ENCODE results near the gene ZNF526. TPM values are rescaled to one million over a fixed set of nuclear protein-coding genes. Genes with fewer than 3 reads are reported as not detected.

Gene ZNF526
- polyA plus RNA-seq, 1 donor from 2014 or later = 2.1 TPM

DNA sequence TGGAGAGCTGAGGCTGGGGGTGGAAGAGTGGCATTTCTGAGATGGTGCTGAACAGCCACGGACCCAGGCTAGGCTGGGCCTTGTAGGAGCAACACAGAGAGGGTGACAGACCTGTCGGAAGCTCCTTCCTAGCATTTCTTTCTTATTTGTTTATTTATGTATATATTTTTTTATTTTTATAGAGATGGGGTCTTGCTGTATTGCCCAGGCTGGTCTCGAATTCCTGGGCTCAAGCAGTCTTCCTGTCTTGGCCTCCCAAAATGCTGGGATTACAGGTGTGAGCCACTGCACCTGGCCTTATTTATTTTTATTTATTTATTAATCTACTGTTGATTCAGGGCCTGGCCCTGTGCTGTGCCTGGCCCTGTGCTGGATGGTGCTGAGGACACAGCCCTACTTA lies 55.4 kb downstream of the ZNF526 start:
- no peaks in the 10 kb centered on the region for H3K27me3 ChIP-seq (ENCODE audit: insufficient read depth, low read depth, low read length)
- peak overlapping the region; percentile 43 for H3K4me3 ChIP-seq (ENCODE audit: low read length)
- no peaks in the 10 kb centered on the region for H4K20me1 ChIP-seq (ENCODE audit: insufficient read depth)
- TF ChIP-seq RAD21 (conservative IDR thresholded peaks at IDR 0.05) (no peak), TAF1 (IDR thresholded peaks at IDR 0.05; ENCODE audit: low read depth) (no peak), EZH2 (IDR thresholded peaks at IDR 0.05; ENCODE audit: borderline replicate concordance, insufficient read depth, low read length, poor library complexity, severe bottlenecking) (no peak), SMC3 (conservative IDR thresholded peaks at IDR 0.05; ENCODE audit: poor library complexity) (no peak), POLR2AphosphoS5 (IDR thresholded peaks at IDR 0.05) (no peak), MXI1 (conservative IDR thresholded peaks at IDR 0.05; ENCODE audit: poor library complexity, severe bottlenecking) (no peak), EP300 (conservative IDR thresholded peaks at IDR 0.05; ENCODE audit: poor library complexity, severe bottlenecking) (no peak)
- TF ChIP-seq, protein P1, sequence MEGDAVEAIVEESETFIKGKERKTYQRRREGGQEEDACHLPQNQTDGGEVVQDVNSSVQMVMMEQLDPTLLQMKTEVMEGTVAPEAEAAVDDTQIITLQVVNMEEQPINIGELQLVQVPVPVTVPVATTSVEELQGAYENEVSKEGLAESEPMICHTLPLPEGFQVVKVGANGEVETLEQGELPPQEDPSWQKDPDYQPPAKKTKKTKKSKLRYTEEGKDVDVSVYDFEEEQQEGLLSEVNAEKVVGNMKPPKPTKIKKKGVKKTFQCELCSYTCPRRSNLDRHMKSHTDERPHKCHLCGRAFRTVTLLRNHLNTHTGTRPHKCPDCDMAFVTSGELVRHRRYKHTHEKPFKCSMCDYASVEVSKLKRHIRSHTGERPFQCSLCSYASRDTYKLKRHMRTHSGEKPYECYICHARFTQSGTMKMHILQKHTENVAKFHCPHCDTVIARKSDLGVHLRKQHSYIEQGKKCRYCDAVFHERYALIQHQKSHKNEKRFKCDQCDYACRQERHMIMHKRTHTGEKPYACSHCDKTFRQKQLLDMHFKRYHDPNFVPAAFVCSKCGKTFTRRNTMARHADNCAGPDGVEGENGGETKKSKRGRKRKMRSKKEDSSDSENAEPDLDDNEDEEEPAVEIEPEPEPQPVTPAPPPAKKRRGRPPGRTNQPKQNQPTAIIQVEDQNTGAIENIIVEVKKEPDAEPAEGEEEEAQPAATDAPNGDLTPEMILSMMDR (IDR thresholded peaks at IDR 0.05; ENCODE audit: poor library complexity, severe bottlenecking) = no peak
- TF ChIP-seq, protein P2, sequence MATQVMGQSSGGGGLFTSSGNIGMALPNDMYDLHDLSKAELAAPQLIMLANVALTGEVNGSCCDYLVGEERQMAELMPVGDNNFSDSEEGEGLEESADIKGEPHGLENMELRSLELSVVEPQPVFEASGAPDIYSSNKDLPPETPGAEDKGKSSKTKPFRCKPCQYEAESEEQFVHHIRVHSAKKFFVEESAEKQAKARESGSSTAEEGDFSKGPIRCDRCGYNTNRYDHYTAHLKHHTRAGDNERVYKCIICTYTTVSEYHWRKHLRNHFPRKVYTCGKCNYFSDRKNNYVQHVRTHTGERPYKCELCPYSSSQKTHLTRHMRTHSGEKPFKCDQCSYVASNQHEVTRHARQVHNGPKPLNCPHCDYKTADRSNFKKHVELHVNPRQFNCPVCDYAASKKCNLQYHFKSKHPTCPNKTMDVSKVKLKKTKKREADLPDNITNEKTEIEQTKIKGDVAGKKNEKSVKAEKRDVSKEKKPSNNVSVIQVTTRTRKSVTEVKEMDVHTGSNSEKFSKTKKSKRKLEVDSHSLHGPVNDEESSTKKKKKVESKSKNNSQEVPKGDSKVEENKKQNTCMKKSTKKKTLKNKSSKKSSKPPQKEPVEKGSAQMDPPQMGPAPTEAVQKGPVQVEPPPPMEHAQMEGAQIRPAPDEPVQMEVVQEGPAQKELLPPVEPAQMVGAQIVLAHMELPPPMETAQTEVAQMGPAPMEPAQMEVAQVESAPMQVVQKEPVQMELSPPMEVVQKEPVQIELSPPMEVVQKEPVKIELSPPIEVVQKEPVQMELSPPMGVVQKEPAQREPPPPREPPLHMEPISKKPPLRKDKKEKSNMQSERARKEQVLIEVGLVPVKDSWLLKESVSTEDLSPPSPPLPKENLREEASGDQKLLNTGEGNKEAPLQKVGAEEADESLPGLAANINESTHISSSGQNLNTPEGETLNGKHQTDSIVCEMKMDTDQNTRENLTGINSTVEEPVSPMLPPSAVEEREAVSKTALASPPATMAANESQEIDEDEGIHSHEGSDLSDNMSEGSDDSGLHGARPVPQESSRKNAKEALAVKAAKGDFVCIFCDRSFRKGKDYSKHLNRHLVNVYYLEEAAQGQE (IDR thresholded peaks at IDR 0.05; ENCODE audit: borderline replicate concordance) = no peak
- H3K27ac ChIP-seq (ENCODE audit: low read length) = no peak overlapping the region
- H3K9me2 ChIP-seq (ENCODE audit: insufficient read depth, low read length) = no peaks in the 10 kb centered on the region
- H3K9ac ChIP-seq (ENCODE audit: low read length) = no peak overlapping the region
- no peak overlapping the region for H2AFZ ChIP-seq (ENCODE audit: low read depth, low read length)
- H3K79me2 ChIP-seq (replicated peaks; ENCODE audit: insufficient read depth, low read length) = peaks cover 30% of the 10 kb centered on the region
- H3K9me3 ChIP-seq (ENCODE audit: low read length) = no peaks in the 10 kb centered on the region
- no peaks in the 10 kb centered on the region for H3F3A ChIP-seq (ENCODE audit: insufficient read depth, low read length, poor library complexity, severe bottlenecking)
- no peak overlapping the region for H3K4me2 ChIP-seq (ENCODE audit: low read length)
- H3K36me3 ChIP-seq (ENCODE audit: insufficient read depth, low read length) = peaks cover 6% of the 10 kb centered on the region

DNA sequence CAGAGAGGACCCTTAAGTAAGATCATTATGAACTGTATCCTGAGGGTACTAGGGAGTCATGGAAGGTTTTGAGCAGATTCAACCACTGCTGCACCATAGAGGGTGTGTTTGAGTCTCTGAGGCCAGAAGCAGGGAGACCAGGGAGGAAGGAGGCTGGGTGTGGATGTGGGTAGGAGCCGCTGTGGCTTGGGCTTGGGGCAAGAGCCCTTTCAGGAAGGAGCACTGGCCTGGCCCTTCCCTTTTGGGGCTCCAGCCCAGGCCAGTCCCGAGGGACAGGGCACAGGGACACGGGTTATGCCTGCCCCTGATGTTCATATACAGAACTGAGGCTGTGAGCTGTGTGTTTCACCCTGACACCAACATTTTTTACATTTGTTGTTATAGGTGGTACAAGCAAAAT lies 56.2 kb downstream of the ZNF526 start:
- Histone ChIP-seq H3K79me2 (replicated peaks; ENCODE audit: insufficient read depth, low read length) (peaks cover 24% of the 10 kb centered on the region), H3K9ac (ENCODE audit: low read length) (no peak overlapping the region), H3K27ac (ENCODE audit: low read length) (no peak overlapping the region)

DNA sequence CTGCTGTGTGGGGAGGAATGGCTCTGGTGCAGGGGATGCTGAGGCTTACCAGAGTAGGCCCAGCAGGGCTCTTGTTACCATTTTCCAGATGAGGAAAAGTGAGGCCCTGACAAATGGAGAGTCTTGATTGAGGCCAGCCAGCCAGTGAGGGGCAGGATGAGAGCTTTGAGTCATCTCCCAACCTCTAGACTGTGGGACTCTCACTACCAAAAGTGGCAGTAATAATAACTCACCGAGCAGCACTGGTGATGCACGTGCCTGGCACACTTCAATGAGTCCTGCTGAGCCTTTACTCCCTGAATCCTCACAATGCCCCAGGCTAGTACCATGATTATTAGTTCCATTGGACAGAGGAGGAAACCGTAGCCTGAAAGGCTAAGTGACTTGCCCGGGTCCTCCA lies 56.7 kb downstream of the ZNF526 start:
- Histone ChIP-seq H3K4me2 (ENCODE audit: low read length) (no peak overlapping the region), H3K79me2 (replicated peaks; ENCODE audit: insufficient read depth, low read length) (peaks cover 24% of the 10 kb centered on the region), H3K9ac (ENCODE audit: low read length) (no peak overlapping the region), H3K4me3 (ENCODE audit: low read length) (no peak overlapping the region), H3K27ac (ENCODE audit: low read length) (no peak overlapping the region), H3K36me3 (ENCODE audit: insufficient read depth, low read length) (peaks cover 6% of the 10 kb centered on the region), H3K27me3 (ENCODE audit: insufficient read depth, low read depth, low read length) (no peaks in the 10 kb centered on the region), H2AFZ (ENCODE audit: low read depth, low read length) (no peak overlapping the region), H3F3A (ENCODE audit: insufficient read depth, low read length, poor library complexity, severe bottlenecking) (no peaks in the 10 kb centered on the region), H3K9me3 (ENCODE audit: low read length) (no peaks in the 10 kb centered on the region), H3K9me2 (ENCODE audit: insufficient read depth, low read length) (no peaks in the 10 kb centered on the region), H4K20me1 (ENCODE audit: insufficient read depth) (no peaks in the 10 kb centered on the region)
- TF ChIP-seq RAD21 (conservative IDR thresholded peaks at IDR 0.05) (no peak), EZH2 (IDR thresholded peaks at IDR 0.05; ENCODE audit: borderline replicate concordance, insufficient read depth, low read length, poor library complexity, severe bottlenecking) (no peak), SMC3 (conservative IDR thresholded peaks at IDR 0.05; ENCODE audit: poor library complexity) (no peak), EP300 (conservative IDR thresholded peaks at IDR 0.05; ENCODE audit: poor library complexity, severe bottlenecking) (no peak), MXI1 (conservative IDR thresholded peaks at IDR 0.05; ENCODE audit: poor library complexity, severe bottlenecking) (no peak), TAF1 (IDR thresholded peaks at IDR 0.05; ENCODE audit: low read depth) (no peak), POLR2AphosphoS5 (IDR thresholded peaks at IDR 0.05) (no peak)
- TF ChIP-seq, protein P2 (IDR thresholded peaks at IDR 0.05; ENCODE audit: borderline replicate concordance) = no peak
- TF ChIP-seq, protein P1 (IDR thresholded peaks at IDR 0.05; ENCODE audit: poor library complexity, severe bottlenecking) = no peak

More for the DNA sequence above, 56.2 kb downstream of the ZNF526 start:
- Histone ChIP-seq H3K4me2 (ENCODE audit: low read length) (no peak overlapping the region), H3K27me3 (ENCODE audit: insufficient read depth, low read depth, low read length) (no peaks in the 10 kb centered on the region), H3K36me3 (ENCODE audit: insufficient read depth, low read length) (peaks cover 6% of the 10 kb centered on the region), H3K4me3 (ENCODE audit: low read length) (peak overlapping the region; percentile 30), H2AFZ (ENCODE audit: low read depth, low read length) (no peak overlapping the region), H4K20me1 (ENCODE audit: insufficient read depth) (no peaks in the 10 kb centered on the region), H3K9me2 (ENCODE audit: insufficient read depth, low read length) (no peaks in the 10 kb centered on the region), H3F3A (ENCODE audit: insufficient read depth, low read length, poor library complexity, severe bottlenecking) (no peaks in the 10 kb centered on the region), H3K9me3 (ENCODE audit: low read length) (no peaks in the 10 kb centered on the region)
- TF ChIP-seq POLR2AphosphoS5 (IDR thresholded peaks at IDR 0.05) = no peak

All from neural cell (in vitro differentiated cells).